ENCODE results near the gene CDH13.

DNA sequence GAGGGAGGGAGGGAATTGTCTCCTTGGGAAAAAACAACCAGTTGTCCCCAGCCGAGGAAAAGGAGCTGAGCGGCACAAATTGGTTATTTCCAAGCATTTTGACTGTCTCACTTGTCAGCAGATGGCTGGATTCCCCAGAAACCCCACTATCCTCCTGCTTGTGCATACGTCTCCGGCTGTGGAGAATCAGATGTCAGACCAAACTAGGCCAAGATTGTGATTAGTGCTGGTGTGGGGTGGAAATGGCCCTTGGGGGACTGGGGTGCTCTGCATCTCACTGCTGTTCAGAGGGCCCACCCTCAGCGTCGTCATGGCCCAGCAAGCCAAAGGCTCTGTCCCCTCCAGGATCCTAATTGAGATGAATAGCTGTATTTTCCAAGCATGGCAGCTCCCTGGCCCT is 1049.3 kb downstream of the CDH13 start:
- TF ChIP-seq, protein P1, sequence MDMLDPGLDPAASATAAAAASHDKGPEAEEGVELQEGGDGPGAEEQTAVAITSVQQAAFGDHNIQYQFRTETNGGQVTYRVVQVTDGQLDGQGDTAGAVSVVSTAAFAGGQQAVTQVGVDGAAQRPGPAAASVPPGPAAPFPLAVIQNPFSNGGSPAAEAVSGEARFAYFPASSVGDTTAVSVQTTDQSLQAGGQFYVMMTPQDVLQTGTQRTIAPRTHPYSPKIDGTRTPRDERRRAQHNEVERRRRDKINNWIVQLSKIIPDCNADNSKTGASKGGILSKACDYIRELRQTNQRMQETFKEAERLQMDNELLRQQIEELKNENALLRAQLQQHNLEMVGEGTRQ (IDR thresholded peaks at IDR 0.05; ENCODE audit: low read length), result no peak
- no peak for TF ChIP-seq POLR2AphosphoS5 (IDR thresholded peaks at IDR 0.05; ENCODE audit: low read depth, low read length)
- TF ChIP-seq, protein P2, sequence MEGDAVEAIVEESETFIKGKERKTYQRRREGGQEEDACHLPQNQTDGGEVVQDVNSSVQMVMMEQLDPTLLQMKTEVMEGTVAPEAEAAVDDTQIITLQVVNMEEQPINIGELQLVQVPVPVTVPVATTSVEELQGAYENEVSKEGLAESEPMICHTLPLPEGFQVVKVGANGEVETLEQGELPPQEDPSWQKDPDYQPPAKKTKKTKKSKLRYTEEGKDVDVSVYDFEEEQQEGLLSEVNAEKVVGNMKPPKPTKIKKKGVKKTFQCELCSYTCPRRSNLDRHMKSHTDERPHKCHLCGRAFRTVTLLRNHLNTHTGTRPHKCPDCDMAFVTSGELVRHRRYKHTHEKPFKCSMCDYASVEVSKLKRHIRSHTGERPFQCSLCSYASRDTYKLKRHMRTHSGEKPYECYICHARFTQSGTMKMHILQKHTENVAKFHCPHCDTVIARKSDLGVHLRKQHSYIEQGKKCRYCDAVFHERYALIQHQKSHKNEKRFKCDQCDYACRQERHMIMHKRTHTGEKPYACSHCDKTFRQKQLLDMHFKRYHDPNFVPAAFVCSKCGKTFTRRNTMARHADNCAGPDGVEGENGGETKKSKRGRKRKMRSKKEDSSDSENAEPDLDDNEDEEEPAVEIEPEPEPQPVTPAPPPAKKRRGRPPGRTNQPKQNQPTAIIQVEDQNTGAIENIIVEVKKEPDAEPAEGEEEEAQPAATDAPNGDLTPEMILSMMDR (IDR thresholded peaks at IDR 0.05; ENCODE audit: control extremely low read depth in 1 of 3, insufficient read depth in 1 of 3, low read depth in 1 of 3, low read length in 3 of 3), result no peak
- TF ChIP-seq CHD2 (IDR thresholded peaks at IDR 0.05; ENCODE audit: low read length), result no peak
- TF ChIP-seq CEBPB (IDR thresholded peaks at IDR 0.05; ENCODE audit: low read depth, low read length), result no peak
